Measurements from ENCODE around the gene NFE2L2. TPM values are rescaled to one million over a fixed set of nuclear protein-coding genes. Genes with fewer than 3 reads are reported as not detected.
"Not testable (repeated sequence)": the region's sequence is repeated elsewhere in the genome, so short reads cannot be mapped to it uniquely, and the experiment has no call there.

The NFE2L2 gene
- 88.7 and 91.8 TPM in 2 replicates for total RNA-seq (2014; rRNA removed; shearing (Covaris generic))
- polyA plus RNA-seq (2015; cell fraction: cytosol; rRNA removed): 107 and 128 TPM in 2 replicates
- 107 and 135 TPM in 2 replicates for polyA plus RNA-seq (2015; cell fraction: nucleus; rRNA removed)

GRCh38 chr2:177264693-177265587, at the start of gene NFE2L2:
Gene NFE2L2 (minus strand): TSS chr2:177264727. CDS start chr2:177264576, 151 bp downstream.
- in situ Hi-C loops (cut with HindIII; ENCODE audit: low pct_unique_long_range_greater_than_20kb, low sequenced_read_pairs): loop anchor here (10.0 kb wide), 1 partner anchor 100 kb away; no protein-coding TSS in a partner anchor

DNA sequence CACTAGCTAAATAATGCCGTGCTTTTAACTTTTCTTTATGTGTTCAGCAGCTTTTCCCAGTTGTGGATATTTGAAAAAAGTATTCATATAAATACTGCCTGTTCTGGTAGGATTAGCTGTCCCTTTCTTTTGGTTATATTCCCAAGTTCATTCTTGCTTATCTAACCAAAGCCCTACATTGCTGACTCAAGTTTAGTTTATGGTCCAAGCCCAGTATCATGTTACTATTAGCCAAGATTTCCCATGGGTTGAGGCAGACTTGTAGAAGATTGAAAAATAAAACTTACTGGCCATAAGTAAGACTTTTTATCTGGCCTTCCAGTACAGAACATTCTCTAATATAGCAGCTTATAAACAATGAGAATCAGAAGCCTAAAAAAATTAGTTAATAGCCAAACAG, 49.7 kb upstream of the NFE2L2 start:
- DNase-seq (ENCODE audit: low read depth, low spot score): no peak

More at GRCh38 chr2:177264693-177265587, at the start of gene NFE2L2:
- DNase-seq (ENCODE audit: low read depth, low spot score): peak; percentile 86

DNA sequence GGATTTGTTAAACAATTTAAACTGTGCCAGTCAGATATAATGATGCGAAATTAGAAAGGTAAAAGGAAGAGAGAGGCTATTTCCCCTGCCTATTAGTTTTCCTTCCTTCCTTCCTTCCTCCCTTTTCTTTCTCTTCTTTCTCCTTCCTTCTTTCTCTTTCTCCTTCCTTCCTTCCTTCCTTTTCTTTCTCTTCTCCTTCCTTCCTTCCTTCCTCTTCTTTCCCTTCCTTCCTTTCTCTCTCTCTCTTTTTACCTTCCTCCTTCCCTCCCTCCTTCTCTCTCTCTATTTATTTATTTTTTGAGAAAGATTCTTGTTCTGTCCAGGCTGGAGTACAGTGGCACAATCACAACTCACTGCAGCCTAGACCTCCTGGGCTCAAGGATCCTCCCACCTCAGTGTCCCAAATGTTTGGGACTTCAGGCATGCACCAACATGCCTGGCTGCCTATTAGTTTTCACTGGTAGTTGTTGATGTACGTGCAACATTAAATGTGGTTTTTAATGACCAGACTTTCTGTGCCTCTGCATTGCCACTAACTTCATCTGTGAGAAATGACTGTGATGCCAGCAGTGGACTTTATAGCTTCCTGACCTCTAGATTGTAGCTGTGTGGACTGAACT, 48.7 kb upstream of the NFE2L2 start:
- in situ Hi-C loops (cut with HindIII; ENCODE audit: low pct_unique_long_range_greater_than_20kb, low sequenced_read_pairs): no loop called here

More for the DNA sequence above, 49.7 kb upstream of the NFE2L2 start:
- in situ Hi-C loops (cut with HindIII; ENCODE audit: low pct_unique_long_range_greater_than_20kb, low sequenced_read_pairs): no loop called here

GRCh38 chr2:177312562-177312961, 48.0 kb upstream of the NFE2L2 start:
- DNase-seq (ENCODE audit: low read depth, low spot score): no peak
- in situ Hi-C loops (cut with HindIII; ENCODE audit: low pct_unique_long_range_greater_than_20kb, low sequenced_read_pairs): no loop called here

More for the DNA sequence above, 48.7 kb upstream of the NFE2L2 start:
- no peak for DNase-seq (ENCODE audit: low read depth, low spot score)

- DNase-seq (ENCODE audit: low read depth, low spot score); in situ Hi-C loops (cut with HindIII; ENCODE audit: low pct_unique_long_range_greater_than_20kb, low sequenced_read_pairs): not testable (repeated sequence)
These were observed 45.3 kb upstream of the NFE2L2 start for GRCh38 chr2:177309672-177310309.

DNA sequence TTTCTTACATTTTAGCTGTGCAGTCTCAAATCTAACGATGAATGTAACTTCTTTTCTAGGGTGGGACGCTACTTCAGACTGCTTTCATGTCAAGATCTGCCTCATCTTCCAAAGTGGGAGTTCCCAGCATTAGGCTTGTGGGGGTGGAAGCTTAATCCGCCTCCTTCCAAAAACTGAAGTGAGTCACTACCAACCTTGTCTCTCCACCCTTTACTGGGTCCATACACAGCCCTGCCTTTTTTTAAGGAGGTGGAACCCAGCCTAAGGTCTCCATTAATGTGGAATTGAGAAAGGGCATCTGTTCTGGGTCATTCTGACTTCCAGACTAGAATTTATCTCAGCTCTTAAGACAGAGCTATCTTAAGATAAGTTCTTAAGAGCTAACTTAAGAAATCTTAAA, 42.0 kb upstream of the NFE2L2 start:
- no peak for DNase-seq (ENCODE audit: low read depth, low spot score)
- in situ Hi-C loops (cut with HindIII; ENCODE audit: low pct_unique_long_range_greater_than_20kb, low sequenced_read_pairs): no loop called here

GRCh38 chr2:177303939-177304338, 39.4 kb upstream of the NFE2L2 start:
- in situ Hi-C loops (cut with HindIII; ENCODE audit: low pct_unique_long_range_greater_than_20kb, low sequenced_read_pairs): no loop called here
- DNase-seq (ENCODE audit: low read depth, low spot score): no peak

DNA sequence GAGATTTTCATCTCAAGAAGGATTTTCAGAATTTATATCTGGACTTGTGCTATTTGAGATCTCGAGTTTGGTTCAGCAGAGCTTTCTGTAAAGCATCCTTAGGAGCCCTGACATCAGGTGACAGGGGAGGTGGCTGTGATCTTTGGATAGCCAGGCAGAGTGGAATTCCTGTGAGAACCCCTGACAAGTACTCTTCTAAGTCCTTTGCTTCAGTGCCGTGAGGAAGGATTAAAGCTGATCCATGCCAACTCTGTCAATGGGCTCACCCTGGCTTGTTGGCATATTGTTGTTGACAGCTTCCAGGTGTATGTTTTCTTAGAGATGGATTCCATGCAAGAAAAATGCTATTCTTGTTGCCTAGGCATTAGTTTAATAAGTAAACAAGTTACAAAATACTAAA, 38.0 kb upstream of the NFE2L2 start:
- in situ Hi-C loops (cut with HindIII; ENCODE audit: low pct_unique_long_range_greater_than_20kb, low sequenced_read_pairs): no loop called here
- DNase-seq (ENCODE audit: low read depth, low spot score): no peak

DNA sequence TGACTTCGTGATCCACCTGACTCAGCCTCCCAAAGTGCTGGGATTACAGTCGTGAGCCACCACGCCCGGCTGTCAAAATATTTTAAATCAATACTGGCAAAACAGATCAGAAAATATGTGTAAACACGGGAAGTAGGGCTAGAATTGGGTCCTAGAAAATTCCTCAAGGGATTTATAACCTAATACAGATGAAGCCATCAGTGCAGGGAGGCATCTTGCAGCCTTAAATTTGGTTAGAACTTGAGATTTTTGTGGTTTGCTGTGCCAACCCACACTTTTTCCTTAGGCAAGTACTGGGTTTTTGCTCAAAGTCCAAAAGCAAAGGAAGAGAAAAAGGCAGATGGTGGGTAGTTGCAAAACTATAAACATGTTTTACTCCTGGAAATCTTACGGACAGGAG, 33.7 kb upstream of the NFE2L2 start:
- in situ Hi-C loops (cut with HindIII; ENCODE audit: low pct_unique_long_range_greater_than_20kb, low sequenced_read_pairs): no loop called here
- DNase-seq (ENCODE audit: low read depth, low spot score): no peak

DNA sequence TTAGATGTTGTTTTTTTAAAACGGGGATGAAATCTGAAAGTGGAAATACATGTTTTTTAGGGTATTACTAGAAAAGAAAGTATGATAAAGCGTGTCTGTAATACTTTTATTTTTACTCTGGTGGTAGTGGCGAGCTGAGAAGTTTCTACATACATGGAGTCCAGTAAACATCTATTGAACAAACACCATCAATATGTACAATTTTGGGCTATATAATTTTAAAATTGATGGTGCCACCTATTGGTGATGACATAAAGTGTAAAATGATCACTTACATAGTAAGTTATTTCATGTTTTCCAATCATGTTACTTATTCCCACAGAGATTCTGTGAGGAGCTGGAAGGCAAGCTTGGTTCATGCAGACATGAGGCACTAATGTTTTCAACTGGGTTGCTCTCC, 31.5 kb upstream of the NFE2L2 start:
- in situ Hi-C loops (cut with HindIII; ENCODE audit: low pct_unique_long_range_greater_than_20kb, low sequenced_read_pairs): no loop called here
- DNase-seq (ENCODE audit: low read depth, low spot score): peak; percentile 46

- peak; percentile 48 for DNase-seq (ENCODE audit: low read depth, low spot score)
- in situ Hi-C loops (cut with HindIII; ENCODE audit: low pct_unique_long_range_greater_than_20kb, low sequenced_read_pairs): no loop called here
These were observed 31.0 kb upstream of the NFE2L2 start for GRCh38 chr2:177295484-177295883.

DNA sequence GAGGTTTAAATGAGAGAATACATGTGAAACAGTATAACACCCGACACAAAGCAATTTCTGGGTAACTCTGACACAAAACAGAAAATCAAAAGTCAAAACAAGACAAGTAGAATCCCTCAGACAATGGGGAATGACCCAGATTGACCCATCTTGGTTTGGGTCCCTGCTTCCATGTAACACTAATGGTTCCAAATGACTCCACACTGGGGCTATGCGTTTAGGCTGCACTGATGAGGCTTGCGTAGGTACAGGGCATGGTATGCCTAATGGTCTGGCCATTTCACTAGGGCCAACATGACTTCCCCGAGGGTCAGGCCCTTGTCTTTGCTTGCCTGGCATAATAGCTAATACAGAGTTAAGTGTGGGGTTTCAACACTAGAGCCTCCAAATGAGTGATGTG, 27.2 kb upstream of the NFE2L2 start:
- DNase-seq (ENCODE audit: low read depth, low spot score): no peak
- in situ Hi-C loops (cut with HindIII; ENCODE audit: low pct_unique_long_range_greater_than_20kb, low sequenced_read_pairs): no loop called here

GRCh38 chr2:177289824-177290628, 25.5 kb upstream of the NFE2L2 start:
- in situ Hi-C loops (cut with HindIII; ENCODE audit: low pct_unique_long_range_greater_than_20kb, low sequenced_read_pairs): no loop called here
- DNase-seq (ENCODE audit: low read depth, low spot score): no peak

DNA sequence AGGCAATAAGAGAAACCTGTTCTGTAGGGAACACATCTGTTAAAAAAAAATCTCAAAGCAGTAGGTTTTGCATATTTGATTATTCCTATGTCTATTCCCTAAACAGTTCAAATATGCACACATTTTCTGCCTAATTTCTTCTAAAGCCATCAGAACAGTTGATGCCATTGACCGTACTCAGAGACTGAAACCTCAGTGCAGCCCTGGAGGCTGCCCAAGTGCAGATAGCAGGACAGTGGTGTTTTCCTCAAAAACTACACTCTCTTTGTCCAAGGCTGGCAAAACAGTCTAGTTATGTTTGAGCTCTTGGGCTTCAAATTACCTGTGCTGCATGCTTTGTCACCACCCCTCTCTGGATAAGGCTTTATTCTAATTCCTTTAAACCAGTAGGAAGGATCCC, 23.3 kb upstream of the NFE2L2 start:
- no peak for DNase-seq (ENCODE audit: low read depth, low spot score)
- in situ Hi-C loops (cut with HindIII; ENCODE audit: low pct_unique_long_range_greater_than_20kb, low sequenced_read_pairs): no loop called here

DNA sequence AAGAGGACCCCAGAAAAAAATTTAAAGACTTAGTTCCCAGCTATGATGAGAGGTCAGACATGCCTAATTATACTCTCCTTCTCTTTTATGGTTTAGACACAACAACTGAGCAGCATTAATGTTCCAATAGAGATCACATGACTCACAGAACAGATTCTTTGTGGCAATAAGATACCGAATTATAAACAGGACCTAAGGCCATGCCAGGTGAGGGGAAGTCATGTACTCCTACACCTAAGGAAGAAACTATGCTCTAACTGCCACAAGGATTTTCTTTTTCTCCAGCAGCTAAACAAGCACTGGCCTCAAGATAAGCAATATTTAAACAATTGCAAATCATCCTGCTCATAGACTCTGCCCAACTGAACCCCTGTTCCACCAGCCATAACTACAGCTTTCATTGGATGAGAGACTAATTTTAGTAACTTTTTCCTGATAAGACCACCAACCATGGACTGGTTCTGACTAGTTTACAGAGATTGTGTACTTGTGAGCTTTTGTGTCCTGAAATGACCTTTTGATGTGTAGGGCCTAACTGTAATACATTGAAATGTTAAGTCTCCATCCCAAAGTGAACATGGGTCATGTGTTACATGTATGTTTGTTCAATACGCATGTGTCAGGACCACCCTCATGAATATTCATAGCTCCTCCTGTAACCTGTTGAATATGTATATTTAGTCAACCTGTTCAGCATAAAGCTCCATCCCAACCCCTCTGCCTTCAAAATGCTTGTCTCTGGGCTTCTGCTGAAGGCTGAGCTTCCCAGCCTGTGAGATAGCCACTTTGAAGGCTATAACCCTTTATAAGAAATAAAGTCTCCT, 21.6 kb upstream of the NFE2L2 start:
- in situ Hi-C loops (cut with HindIII; ENCODE audit: low pct_unique_long_range_greater_than_20kb, low sequenced_read_pairs): no loop called here
- DNase-seq (ENCODE audit: low read depth, low spot score): no peak

DNA sequence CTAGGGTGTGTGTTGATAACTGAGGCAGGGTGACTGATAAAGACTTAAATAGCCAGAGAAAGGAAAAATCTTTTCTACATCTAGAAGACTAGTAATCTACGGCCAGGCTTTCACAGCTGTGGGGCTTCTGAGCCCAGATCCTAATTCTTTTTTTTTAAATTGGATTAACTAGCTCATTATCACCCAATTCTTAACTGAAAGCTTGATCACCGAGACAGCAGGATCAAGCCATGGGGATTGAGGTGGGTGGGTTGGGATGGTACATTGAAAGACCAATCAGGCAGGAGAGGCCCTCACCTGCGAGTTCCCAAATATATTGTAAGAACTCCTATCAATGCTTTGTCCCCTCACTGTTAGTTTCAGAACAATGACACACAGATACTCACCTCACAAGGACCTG, 20.0 kb upstream of the NFE2L2 start:
- DNase-seq (ENCODE audit: low read depth, low spot score): no peak
- in situ Hi-C loops (cut with HindIII; ENCODE audit: low pct_unique_long_range_greater_than_20kb, low sequenced_read_pairs): no loop called here

DNA sequence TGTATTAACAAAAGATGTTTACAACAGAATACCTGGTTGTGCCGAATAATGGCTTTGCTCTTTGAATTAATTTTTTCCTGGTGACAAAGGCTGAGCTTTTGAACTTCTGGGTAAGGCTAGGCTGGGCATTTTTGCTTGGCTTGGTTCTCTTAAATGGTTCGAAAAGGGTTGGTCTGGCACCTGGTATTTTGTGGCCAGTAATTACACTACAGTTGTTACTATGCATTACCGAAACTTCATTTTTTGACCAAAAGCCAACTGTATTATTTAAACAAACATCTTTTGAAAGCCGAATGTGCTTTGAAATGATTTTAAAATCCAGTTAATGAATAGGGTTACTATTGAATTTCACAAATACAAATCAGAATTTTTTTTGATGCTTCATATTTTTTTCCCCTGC, 19.4 kb upstream of the NFE2L2 start:
- in situ Hi-C loops (cut with HindIII; ENCODE audit: low pct_unique_long_range_greater_than_20kb, low sequenced_read_pairs): no loop called here
- DNase-seq (ENCODE audit: low read depth, low spot score): no peak

Measured in SK-MEL-5 (cell line).